GM18508 (cell line): Measurements from ENCODE around the gene PLEKHD1.
"Not testable (repeated sequence)": the region's sequence is repeated elsewhere in the genome, so short reads cannot be mapped to it uniquely, and the experiment has no call there.

Experiments used
- ATAC-seq: cut with Tn5 transposase; IDR thresholded peaks from one replicate; pipeline ENCODE4 v1.9.1; 2021; ENCODE audit warnings: moderate number of reproducible peaks; ENCODE audit not compliant: insufficient read depth, unreplicated experiment

Gene PLEKHD1

DNA sequence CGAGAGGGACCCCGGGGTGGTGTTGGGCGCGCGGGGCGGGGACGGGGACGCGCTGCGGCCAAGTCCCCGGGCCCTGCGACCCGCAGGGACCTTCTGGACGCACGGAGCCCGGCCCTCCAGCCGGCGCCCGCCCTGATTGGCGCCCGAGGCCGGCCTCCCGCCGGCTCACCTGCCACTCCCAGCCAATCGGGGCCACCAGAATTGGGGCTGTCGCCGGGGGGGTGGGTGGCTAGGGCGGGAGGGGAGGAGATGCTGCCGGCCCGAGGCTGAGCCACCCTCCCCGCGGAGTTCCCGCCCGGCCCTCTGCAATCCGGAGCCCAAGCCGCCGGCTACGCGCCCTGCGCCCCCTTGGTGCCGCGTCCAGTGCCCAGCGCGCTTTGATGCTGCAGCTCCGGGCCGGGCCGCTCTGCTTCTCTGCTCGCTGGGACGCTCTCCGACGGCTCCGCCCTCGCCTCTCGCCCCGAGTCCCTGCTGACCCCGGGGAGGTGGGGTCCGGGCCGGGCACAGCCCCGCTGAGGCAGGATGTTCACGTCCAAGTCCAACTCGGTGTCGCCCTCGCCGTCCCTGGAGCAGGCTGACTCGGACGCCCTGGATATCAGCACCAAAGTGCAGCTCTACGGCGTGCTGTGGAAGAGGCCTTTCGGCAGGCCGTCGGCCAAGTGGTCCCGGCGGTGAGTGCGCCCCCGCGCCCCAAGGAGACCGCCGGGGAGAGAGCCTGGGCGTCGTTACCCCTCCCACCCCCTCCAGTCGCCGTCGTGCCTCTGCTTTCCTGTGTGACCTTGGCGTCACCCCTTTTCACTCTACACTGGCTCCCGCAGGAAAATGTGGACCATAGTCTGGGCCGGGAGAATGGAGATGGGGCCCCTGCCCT, at the start of gene PLEKHD1:
Gene PLEKHD1, plus strand, starts transcription at position 285 of the 871 bp plus-strand sequence. Its CDS starts 238 bp downstream, at position 523.
- no peak for ATAC-seq

DNA sequence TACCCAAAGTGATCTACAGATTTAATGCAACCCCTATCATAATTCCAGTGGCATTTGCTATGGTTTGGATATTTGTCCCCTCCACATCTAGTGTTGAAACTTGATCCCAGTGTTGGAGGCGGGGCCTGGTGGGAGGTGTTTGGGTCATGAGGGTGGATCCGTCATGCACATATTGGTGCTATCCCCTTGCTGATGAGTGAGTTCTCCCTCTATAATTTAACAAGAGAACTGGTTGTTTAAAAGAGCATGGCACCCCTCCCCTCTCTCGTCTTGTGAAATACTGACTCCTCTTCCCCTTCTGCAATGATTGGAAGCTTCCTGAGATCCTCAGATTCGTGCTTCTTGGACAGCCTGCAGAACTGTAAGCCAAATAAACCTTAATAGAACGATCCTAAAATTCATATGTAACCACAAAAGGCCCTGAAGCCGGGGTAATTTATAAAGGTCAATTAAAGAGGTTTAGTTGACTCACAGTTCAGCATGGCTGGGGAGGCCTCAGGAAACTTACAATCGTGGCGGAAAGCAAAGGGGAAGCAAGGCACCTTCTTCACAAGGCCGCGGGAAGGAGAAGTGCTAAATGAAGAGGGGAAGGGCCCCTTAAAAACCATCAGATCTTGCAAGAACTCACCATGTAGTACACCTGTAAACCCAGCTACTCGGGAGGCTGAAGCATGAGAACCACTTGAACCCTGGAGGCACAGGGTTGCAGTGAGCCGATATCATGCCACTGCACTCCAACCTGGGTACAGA, 44.8 kb upstream of the PLEKHD1 start:
- no peak for ATAC-seq

DNA sequence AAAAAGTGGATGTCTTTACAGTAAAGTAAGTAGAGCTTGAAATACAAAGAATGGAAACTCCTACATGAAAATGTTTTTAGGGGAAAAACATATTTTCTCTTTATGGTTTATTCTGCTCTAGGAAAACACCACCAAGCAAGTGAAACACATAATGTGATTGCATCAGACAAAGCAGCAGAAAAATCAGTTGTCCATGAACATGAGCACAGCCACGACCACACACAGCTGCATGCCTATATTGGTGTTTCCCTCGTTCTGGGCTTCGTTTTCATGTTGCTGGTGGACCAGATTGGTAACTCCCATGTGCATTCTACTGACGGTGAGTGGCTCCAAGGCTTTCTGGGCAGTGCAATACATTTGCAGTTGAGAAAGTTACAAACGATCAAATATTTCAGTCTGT, 42.6 kb upstream of the PLEKHD1 start:
- ATAC-seq: no peak

DNA sequence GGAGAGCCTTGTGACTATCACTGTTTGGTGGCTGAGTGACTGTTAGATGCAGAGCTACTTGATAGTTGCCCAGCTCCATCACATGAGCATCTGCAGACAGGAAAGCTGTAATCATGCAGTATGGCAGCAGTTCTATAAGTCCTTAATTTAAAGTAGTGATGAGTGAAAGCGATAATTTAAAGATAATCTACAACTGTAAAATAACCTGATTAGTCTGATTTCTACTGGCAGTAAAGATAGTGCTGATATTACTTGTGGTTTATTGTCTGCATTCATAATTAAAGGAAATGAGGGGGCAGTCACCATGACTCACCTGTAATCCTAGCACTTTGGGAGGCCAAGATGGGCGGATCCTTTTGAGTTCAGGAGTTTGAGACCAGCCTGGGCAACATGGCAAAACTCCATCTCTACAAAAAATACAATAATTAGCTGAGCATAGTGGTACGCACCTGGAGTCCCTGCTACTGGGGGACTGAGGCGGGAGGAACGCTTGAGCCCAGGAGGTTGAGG, 41.2 kb upstream of the PLEKHD1 start:
- ATAC-seq: no peak

DNA sequence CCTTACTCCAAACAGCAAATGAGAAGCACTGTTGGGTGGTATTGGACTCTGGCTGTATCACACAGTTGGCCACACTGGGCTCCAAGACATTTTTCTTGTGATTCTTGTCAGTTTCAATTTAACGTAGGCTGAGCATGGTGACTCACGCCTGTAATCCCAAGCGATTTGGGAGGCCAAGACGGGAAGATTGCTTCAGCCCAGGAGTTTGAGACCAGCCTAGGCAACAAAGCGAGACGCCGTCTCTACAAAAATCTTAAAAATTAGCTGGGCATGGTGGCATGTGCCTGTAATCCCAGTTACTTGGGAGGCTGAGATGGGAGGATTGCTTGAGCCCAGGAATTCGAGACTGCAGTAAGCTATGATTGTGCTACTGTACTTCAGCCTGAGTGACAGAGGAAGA, 35.3 kb upstream of the PLEKHD1 start:
- ATAC-seq: no peak

DNA sequence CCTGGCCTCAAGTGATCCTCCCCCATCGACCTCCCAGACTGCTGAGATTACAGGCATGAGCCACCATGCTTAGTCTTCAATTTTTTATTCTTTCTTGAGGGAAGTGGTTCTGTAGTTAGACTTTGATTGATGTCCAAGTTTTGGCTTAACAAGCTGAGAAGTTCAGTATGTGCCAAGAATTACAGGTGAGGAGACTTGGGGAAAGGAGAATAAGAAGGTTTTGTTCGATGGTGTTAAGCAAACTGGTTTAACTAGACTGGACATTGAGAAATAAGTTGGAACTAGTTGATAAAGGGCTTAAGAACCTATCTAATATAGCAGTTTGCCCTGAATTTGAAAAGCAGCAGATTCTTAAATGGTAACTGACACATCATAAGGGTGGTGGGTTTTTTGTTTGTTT, 32.6 kb upstream of the PLEKHD1 start:
- ATAC-seq: no peak

DNA sequence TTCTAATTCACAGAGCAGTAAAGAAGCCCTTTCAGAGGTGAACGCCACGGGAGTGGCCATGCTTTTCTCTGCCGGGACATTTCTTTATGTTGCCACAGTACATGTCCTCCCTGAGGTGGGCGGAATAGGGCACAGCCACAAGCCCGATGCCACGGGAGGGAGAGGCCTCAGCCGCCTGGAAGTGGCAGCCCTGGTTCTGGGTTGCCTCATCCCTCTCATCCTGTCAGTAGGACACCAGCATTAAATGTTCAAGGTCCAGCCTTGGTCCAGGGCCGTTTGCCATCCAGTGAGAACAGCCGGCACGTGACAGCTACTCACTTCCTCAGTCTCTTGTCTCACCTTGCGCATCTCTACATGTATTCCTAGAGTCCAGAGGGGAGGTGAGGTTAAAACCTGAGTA, 26.2 kb upstream of the PLEKHD1 start:
- no peak for ATAC-seq

DNA sequence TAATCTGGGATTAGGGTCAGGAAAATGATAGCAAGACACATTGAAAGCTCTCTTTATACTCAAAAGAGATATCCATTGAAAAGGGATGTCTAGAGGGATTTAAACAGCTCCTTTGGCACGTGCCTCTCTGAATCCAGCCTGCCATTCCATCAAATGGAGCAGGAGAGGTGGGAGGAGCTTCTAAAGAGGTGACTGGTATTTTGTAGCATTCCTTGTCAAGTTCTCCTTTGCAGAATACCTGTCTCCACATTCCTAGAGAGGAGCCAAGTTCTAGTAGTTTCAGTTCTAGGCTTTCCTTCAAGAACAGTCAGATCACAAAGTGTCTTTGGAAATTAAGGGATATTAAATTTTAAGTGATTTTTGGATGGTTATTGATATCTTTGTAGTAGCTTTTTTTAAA, 25.4 kb upstream of the PLEKHD1 start:
- no peak for ATAC-seq

DNA sequence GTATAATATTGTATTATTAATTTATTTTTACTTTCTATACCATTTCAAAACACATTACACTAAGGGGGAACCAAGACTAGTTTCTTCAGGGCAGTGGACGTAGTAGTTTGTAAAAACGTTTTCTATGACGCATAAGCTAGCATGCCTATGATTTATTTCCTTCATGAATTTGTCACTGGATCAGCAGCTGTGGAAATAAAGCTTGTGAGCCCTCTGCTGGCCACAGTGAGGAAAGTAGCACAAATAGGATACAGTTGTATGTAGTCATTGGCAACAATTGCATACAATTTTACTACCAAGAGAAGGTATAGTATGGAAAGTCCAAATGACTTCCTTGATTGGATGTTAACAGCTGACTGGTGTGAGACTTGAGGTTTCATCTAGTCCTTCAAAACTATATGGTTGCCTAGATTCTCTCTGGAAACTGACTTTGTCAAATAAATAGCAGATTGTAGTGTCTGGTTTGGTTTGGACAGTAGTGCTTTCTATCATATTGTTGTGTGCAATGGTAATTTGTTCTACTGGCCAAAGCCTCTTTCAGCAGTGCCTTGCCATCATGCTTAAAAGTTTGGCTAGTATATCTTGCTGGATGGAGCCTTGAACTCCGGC, 24.3 kb upstream of the PLEKHD1 start:
- ATAC-seq: no peak

DNA sequence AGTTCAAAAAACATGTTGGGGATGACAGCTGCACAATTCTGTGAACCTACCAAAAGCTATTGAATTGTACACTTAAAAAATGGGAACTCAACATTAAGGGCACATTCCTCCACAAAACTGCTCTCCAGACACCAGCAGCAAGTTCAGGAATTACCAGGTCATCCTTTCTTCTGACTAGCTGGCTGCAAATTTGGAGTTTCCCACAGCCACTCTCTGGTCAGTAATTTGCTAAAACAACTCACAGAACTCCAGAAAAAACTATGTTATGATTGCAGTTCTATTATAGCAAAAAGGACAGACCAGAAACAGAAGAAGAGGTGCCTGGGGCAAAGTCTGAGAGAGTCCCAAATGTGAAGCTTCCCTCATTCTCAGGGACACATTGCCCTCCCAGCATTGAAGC, 20.1 kb upstream of the PLEKHD1 start:
- no peak for ATAC-seq

DNA sequence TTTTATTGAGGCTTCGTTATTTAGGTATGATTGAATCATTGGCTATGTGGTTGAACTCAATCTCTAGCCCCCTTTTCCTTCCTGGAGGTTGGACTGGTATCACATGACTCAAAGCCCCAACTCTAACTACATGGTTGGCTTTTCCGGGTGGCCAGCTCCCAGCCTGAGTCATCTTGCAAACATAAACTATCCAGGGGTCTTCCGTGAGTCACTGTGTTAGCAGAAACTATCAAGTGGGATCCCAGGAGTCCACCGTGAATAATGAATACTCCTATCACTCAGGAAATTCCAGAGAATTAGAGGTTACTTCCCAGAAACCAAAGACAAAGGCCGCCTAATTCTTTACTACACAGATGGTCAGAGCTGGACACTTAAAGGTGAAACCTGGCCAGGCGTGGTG, 19.7 kb upstream of the PLEKHD1 start:
- no peak for ATAC-seq

DNA sequence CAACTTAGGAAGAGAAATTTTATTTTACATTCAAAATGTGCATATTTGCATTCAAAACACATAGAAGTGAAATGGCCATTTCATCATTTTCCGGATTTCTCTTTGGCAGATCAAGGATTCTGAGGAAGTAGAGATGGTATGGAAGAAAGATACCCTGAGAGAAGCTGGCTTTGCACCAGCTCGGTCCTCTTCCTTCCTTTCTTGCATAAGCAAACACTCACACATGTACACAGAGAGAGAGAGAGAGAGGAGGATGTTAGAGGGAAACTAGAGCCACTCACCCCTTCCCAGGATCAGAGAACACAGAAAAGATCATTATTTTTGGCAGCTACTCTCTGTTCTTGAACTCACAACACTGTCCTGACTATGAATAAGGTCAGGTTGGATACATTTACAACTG, 15.6 kb upstream of the PLEKHD1 start:
- ATAC-seq: no peak

DNA sequence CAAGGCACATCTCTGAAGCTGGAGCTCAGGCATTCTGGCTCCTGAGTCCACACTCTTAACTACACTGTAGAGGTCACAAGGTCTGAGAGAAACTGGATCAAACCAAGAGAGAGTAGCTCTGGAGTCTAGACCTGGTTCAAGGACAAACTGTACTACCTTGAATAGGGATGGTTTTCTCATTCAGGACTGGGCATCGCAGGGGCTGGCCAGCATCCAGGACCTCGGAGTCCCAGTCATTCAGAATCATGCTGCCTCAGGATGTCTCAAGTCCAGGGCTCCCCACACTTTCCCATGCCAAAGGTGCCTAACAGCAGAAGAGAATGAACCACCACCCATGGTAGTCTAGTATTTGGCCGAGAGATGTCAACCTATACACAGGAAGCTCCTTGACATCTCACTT, 13.1 kb upstream of the PLEKHD1 start:
- ATAC-seq: no peak

DNA sequence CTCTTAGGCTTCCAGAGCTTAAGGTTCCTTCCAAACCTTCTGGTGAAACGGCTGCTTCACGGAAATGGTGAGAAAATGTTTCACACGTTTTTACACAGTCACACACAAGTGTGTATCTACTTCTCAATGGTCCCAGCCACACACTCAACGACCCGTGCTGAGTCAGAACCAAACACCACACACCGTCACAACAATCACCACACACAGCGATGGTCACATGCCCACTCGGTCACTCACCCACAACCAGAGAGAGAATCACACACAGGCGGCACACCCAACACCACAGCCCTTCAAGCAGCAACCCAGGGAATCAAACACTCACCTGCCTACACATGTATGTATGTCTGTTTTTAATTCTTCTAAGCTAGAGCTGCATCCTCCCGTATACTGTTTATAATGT, 12.6 kb upstream of the PLEKHD1 start:
- no peak for ATAC-seq

DNA sequence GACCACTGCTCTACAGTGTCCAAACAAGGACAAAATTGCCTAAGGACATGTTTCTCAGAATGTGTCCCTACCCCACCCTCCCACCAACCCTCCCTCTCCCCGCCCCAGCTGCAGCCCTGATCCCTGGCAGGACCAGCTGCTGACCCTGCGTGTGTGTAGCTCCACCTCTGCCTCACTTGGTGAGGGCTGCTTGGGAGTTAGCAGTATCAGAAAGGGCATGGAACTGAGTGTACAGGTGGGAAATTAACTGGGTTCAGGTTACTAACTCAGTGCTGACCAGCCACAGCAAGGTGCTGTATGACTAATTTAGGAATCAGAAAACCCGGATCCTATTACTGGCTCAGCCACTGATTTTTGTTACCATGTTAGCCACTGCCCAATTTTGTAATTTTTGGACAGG, 11.3 kb upstream of the PLEKHD1 start:
- no peak for ATAC-seq

DNA sequence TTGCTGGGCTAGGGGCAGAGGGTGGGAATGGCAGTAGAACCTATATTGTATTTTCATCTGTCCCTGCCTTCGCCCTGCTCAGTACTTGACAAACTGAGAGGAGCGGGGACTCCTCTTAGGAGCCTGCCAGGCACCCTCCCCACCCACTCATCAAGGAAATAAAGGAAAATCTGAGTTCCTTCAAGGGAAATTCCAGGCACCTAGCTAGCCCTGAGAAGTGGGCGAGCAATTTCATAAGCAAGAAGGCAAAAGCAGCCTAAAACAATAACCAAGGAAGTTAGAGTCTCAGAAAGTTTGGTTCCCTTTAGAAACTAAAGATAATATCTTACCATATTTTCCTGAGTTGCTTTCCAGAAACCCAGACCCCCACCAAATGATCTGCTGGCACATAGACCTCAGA, 10.6 kb upstream of the PLEKHD1 start:
- no peak for ATAC-seq

DNA sequence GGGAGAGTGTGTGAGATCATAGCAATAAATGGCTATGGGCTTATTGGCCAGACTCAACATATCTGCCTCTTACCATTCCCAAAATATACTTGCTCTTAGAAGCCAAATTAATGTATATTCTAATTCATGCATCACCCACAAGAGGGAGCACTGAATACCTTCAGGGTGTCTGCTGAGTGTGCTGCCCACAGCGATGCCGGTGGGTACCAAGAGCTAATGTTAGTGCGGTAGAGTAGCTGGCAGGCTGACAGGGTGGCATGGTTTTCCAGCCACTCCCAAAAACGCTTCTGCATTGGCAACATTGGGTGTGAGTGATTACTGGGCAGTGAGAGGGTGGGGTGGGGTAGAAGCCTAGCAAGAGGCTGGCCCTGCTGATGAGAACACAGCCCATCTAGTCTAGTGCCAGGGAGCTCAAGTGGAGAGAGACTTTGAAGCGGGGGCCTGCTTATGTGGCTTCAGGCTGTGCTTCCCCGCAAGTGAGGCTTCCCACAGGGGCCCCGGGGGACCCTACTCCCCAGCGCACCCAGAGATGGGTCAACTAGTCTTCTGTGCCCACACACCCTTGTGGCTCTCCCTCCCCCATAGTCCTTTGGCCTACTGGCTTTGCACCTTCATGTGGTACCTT, 9.2 kb upstream of the PLEKHD1 start:
- ATAC-seq: no peak

DNA sequence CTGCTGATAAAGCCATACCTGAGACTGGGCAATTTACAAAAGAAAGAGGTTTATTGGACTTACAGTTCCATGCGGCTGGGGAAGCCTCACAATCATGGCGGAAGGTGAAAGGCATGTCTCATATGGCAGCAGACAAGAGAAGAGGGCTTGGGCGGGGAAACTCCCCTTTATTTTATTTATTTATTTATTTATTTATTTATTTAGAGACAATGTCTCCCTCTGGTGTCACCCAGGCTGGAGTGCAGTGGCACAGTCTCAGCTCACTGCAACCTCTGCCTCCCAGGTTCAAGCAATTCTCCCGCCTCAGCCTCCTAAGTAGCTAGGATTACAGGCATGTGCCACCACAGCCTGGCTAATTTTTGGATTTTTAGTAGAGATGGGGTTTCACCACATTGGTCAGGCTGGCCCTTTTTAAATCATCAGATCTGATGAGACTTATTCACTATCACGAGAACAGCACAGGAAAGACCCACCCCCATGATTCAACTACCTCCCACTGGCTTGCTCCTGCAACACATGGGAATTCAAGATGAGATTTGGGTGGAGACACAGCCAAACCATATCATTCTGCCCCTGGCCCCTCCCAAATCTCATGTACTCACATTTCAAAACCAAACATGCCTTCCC, 7.6 kb upstream of the PLEKHD1 start:
- ATAC-seq: not testable (repeated sequence)

DNA sequence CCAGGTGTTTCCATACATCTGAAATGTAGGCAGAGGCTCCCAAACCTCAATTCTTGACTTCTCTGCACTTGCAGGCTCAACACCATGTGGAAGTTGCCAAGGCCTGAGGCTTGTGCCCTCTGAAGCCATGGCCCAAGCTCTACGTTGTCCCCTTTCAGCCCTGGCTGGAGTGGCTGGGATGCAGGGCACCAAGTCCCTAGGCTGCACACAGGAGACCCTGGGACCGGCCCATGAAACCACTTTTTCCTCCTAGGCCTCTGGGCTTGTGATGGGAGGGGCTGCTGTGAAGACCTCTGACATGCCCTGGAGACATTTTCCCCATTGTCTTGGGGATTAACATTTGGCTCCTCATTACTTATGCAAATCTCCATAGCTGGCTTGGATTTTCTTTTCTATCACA, 6.5 kb upstream of the PLEKHD1 start:
- not testable (repeated sequence) for ATAC-seq

DNA sequence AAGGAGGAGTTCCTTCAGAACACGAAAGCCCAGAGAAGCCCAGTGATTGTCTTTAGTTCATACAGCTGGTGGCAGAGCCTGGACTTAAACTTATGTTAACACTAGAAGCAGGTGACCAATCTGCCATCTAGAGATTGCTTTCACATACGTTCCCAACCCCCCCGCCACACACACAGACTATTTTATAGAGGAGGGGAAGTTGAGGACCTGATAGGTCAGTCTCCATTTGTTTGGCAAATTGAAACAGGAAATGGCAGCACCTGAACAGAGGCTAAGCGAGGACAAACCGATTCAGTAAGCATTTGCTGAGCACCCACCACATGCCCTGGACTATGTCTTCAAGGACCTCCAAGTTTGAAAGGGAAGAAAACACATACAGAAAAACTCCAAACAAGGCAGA, 4.8 kb upstream of the PLEKHD1 start:
- ATAC-seq: no peak
